Neural cell (in vitro differentiated cells): ENCODE measurements around the gene HOXC9. TPM values are rescaled to one million over a fixed set of nuclear protein-coding genes. Genes with fewer than 3 reads are reported as not detected.

Experiments used
- H2AFZ ChIP-seq: fragments of 200-600, 300-800 bp; sonication (generic), shearing (Covaris generic); 2 replicates; pipeline ENCODE4 v1.6.0; 2014; ENCODE audit warnings: low read depth, mild to moderate bottlenecking, antibody characterized with exemption, low read length, moderate library complexity
- H3F3A ChIP-seq: fragments of 200-600 bp; shearing (Covaris generic); 2 replicates; pipeline ENCODE4 v1.6.1; 2016; ENCODE audit warnings: mild to moderate bottlenecking, moderate library complexity, mixed read lengths, antibody characterized with exemption, low read length; ENCODE audit not compliant: insufficient read depth, poor library complexity, severe bottlenecking
- H3K27ac ChIP-seq: fragments of 200-600, 300-800 bp; sonication (generic), shearing (Covaris generic); 2 replicates; pipeline ENCODE4 v1.5.1; 2014; ENCODE audit warnings: mild to moderate bottlenecking, low read length, moderate library complexity
- H3K27me3 ChIP-seq: fragments of 300-800, 200-600 bp; sonication (generic), shearing (Covaris generic); 2 replicates; pipeline ENCODE4 v1.6.0; 2014; ENCODE audit warnings: mild to moderate bottlenecking, low read depth, low read length, moderate library complexity; ENCODE audit not compliant: insufficient read depth
- H3K36me3 ChIP-seq: fragments of 300-800, 200-600 bp; sonication (generic), shearing (Covaris generic); 2 replicates; pipeline ENCODE4 v1.5.1; 2014; ENCODE audit warnings: mild to moderate bottlenecking, antibody characterized with exemption, low read length, moderate library complexity; ENCODE audit not compliant: insufficient read depth
- H3K4me2 ChIP-seq: fragments of 300-800, 200-600 bp; sonication (generic), shearing (Covaris generic); 2 replicates; pipeline ENCODE4 v1.6.0; 2014; ENCODE audit warnings: mild to moderate bottlenecking, low read length
- H3K4me3 ChIP-seq: fragments of 300-800, 200-600 bp; sonication (generic), shearing (Covaris generic); 2 replicates; pipeline ENCODE4 v1.5.1; 2014; ENCODE audit warnings: mild to moderate bottlenecking, low read length, moderate library complexity
- H3K79me2 ChIP-seq: fragments of 200-600 bp; shearing (Covaris generic); replicated peaks from 2 replicates; pipeline ENCODE4 v1.6.0; 2014; ENCODE audit warnings: mild to moderate bottlenecking, low read length, moderate library complexity; ENCODE audit not compliant: insufficient read depth
- H3K9ac ChIP-seq: fragments of 300-800, 200-600 bp; sonication (generic), shearing (Covaris generic); 2 replicates; pipeline ENCODE4 v1.6.1; 2016; ENCODE audit warnings: mild to moderate bottlenecking, low read length, mixed read lengths
- H3K9me2 ChIP-seq: fragments of 200-600 bp; shearing (Covaris generic); 2 replicates; pipeline ENCODE4 v1.6.1; 2016; ENCODE audit warnings: mild to moderate bottlenecking, low read length, mixed read lengths; ENCODE audit not compliant: insufficient read depth
- H3K9me3 ChIP-seq: fragments of 200-600, 300-800 bp; sonication (generic), shearing (Covaris generic); 2 replicates; pipeline ENCODE4 v1.6.1; 2016; ENCODE audit warnings: mild to moderate bottlenecking, mixed run types, low read length, moderate library complexity, mixed read lengths
- H4K20me1 ChIP-seq: fragments of 200-600 bp; shearing (Covaris generic); 2 replicates; pipeline ENCODE4 v1.6.1; 2016; ENCODE audit warnings: mild to moderate bottlenecking, mixed run types; ENCODE audit not compliant: insufficient read depth
- EZH2 ChIP-seq: fragments of 200-600, 300-800 bp; shearing (Covaris generic), sonication (generic); IDR thresholded peaks from 2 replicates; pipeline ENCODE4 v1.6.1; 2014; ENCODE audit warnings: antibody characterized with exemption, low read length, borderline replicate concordance, mild to moderate bottlenecking; ENCODE audit not compliant: insufficient read depth, poor library complexity, severe bottlenecking
- MXI1 ChIP-seq: fragments of 450-650 bp; conservative IDR thresholded peaks from 2 replicates; pipeline ENCODE4 v1.6.1; 2014; ENCODE audit warnings: antibody characterized with exemption, mild to moderate bottlenecking; ENCODE audit not compliant: poor library complexity, severe bottlenecking
- POLR2AphosphoS5 ChIP-seq: IDR thresholded peaks from 2 replicates; pipeline ENCODE4 v1.6.1; 2012
- RAD21 ChIP-seq: fragments of 450-650 bp; conservative IDR thresholded peaks from 2 replicates; pipeline ENCODE4 v1.6.1; 2014; ENCODE audit warnings: antibody characterized with exemption, mild to moderate bottlenecking, moderate library complexity
- SMC3 ChIP-seq: fragments of 450-650 bp; conservative IDR thresholded peaks from 2 replicates; pipeline ENCODE4 v1.6.1; 2014; ENCODE audit warnings: antibody characterized with exemption, mild to moderate bottlenecking, moderate library complexity; ENCODE audit not compliant: poor library complexity
- TAF1 ChIP-seq: IDR thresholded peaks from 2 replicates; pipeline ENCODE4 v1.6.1; 2012; ENCODE audit warnings: low read depth
- polyA plus RNA-seq: library from polyadenylated mRNA; depleted of rRNA; stranded (reverse); fragments of >200 nt; gene quantifications from 2 replicates; pipeline ENCODE4 v1.2.3, GENCODE V29; 2014
- TF ChIP-seq, protein P1 (sequence below): fragments of 450-650 bp; IDR thresholded peaks from 2 replicates; pipeline ENCODE4 v1.5.1; 2014; ENCODE audit warnings: antibody characterized with exemption, mild to moderate bottlenecking, moderate library complexity; ENCODE audit not compliant: poor library complexity, severe bottlenecking
- TF ChIP-seq, protein P2 (sequence below): IDR thresholded peaks from 2 replicates; pipeline ENCODE4 v1.6.1; 2012; ENCODE audit warnings: borderline replicate concordance

The HOXC9 gene
- polyA plus RNA-seq, 1 donor from 2014 or later, result not detected

GRCh38 chr12:53994009-53994263, 6.0 kb upstream of the HOXC9 start:
- Histone ChIP-seq H3F3A (no peaks in the 10 kb centered on the region), H3K9me2 (no peaks in the 10 kb centered on the region), H3K9ac (no peak overlapping the region), H3K4me3 (no peak overlapping the region), H3K9me3 (no peaks in the 10 kb centered on the region), H3K4me2 (no peak overlapping the region), H3K36me3 (no peaks in the 10 kb centered on the region), H4K20me1 (no peaks in the 10 kb centered on the region), H3K27ac (no peak overlapping the region), H2AFZ (no peak overlapping the region), H3K79me2 (no peaks in the 10 kb centered on the region), H3K27me3 (peaks cover 100% of the 10 kb centered on the region)
- TF ChIP-seq, protein P1, sequence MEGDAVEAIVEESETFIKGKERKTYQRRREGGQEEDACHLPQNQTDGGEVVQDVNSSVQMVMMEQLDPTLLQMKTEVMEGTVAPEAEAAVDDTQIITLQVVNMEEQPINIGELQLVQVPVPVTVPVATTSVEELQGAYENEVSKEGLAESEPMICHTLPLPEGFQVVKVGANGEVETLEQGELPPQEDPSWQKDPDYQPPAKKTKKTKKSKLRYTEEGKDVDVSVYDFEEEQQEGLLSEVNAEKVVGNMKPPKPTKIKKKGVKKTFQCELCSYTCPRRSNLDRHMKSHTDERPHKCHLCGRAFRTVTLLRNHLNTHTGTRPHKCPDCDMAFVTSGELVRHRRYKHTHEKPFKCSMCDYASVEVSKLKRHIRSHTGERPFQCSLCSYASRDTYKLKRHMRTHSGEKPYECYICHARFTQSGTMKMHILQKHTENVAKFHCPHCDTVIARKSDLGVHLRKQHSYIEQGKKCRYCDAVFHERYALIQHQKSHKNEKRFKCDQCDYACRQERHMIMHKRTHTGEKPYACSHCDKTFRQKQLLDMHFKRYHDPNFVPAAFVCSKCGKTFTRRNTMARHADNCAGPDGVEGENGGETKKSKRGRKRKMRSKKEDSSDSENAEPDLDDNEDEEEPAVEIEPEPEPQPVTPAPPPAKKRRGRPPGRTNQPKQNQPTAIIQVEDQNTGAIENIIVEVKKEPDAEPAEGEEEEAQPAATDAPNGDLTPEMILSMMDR, result no peak
- TF ChIP-seq EZH2 (no peak), POLR2AphosphoS5 (no peak), TAF1 (no peak), MXI1 (no peak), SMC3 (no peak), RAD21 (no peak)

GRCh38 chr12:53994264-53995001, 5.5 kb upstream of the HOXC9 start:
- Histone ChIP-seq H3K9me3 (no peaks in the 10 kb centered on the region), H3K36me3 (no peaks in the 10 kb centered on the region), H2AFZ (no peak overlapping the region), H4K20me1 (no peaks in the 10 kb centered on the region), H3K9me2 (no peaks in the 10 kb centered on the region), H3F3A (no peaks in the 10 kb centered on the region), H3K4me3 (no peak overlapping the region), H3K9ac (no peak overlapping the region), H3K27me3 (peaks cover 100% of the 10 kb centered on the region), H3K27ac (no peak overlapping the region), H3K4me2 (no peak overlapping the region), H3K79me2 (no peaks in the 10 kb centered on the region)
- TF ChIP-seq MXI1 (no peak), RAD21 (no peak), EZH2 (peak; percentile 15), POLR2AphosphoS5 (no peak), TAF1 (no peak)
- TF ChIP-seq, protein P1, result no peak
- TF ChIP-seq, protein P2, sequence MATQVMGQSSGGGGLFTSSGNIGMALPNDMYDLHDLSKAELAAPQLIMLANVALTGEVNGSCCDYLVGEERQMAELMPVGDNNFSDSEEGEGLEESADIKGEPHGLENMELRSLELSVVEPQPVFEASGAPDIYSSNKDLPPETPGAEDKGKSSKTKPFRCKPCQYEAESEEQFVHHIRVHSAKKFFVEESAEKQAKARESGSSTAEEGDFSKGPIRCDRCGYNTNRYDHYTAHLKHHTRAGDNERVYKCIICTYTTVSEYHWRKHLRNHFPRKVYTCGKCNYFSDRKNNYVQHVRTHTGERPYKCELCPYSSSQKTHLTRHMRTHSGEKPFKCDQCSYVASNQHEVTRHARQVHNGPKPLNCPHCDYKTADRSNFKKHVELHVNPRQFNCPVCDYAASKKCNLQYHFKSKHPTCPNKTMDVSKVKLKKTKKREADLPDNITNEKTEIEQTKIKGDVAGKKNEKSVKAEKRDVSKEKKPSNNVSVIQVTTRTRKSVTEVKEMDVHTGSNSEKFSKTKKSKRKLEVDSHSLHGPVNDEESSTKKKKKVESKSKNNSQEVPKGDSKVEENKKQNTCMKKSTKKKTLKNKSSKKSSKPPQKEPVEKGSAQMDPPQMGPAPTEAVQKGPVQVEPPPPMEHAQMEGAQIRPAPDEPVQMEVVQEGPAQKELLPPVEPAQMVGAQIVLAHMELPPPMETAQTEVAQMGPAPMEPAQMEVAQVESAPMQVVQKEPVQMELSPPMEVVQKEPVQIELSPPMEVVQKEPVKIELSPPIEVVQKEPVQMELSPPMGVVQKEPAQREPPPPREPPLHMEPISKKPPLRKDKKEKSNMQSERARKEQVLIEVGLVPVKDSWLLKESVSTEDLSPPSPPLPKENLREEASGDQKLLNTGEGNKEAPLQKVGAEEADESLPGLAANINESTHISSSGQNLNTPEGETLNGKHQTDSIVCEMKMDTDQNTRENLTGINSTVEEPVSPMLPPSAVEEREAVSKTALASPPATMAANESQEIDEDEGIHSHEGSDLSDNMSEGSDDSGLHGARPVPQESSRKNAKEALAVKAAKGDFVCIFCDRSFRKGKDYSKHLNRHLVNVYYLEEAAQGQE, result no peak
